AG04449 (cell line): ENCODE results near the gene MUL1.

Experiments used
- CTCF ChIA-PET: fragments of 350-600 bp; formaldehyde crosslinking; extraction: SDS; loops from one replicate; lab custom pipeline; 2021; ENCODE audit warnings: antibody characterized with exemption; lab: Yijun Ruan, JAX
- POLR2A ChIA-PET: fragments of 400-600, 350-600 bp; formaldehyde crosslinking; extraction: SDS; loops from one replicate; lab custom pipeline; 2020; ENCODE audit warnings: antibody characterized with exemption, inconsistent platforms; lab: Yijun Ruan, JAX
- DNase-seq: peaks from one replicate; pipeline ENCODE4 v3.0.0-alpha.2; 2010; ENCODE audit warnings: low read depth, low spot score
- H3K4me3 ChIP-seq: 2 replicates; pipeline ENCODE4 v1.5.1; 2011; ENCODE audit warnings: low read depth, mild to moderate bottlenecking, control low read depth, low read length
- CTCF ChIP-seq: IDR thresholded peaks from one replicate; pipeline ENCODE4 v1.5.1; 2011; ENCODE audit warnings: mild to moderate bottlenecking, moderate library complexity, low read length, control low read depth, inconsistent platforms; ENCODE audit not compliant: insufficient read depth; ENCODE audit errors: missing control alignments

MUL1 gene

DNA sequence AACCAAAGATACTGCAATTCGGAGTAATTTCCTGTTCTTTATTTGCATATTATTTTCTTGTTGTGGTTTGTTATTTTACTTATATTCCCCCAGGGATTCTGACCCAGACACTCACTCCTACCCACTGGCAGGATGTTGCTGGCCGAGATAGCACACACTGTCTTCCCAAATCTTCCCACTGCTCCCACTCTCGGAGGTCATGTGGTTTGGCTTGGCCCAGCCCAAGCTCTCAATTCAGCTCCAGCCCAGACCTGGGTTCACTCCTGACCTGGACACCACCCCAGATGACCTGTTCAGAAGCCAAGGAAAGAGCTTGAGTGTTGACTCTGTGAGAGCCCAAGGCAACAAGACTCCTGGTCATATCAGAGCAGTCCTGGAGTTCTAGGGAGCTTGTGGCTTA is 43.2 kb upstream of the MUL1 start:
- TF ChIP-seq CTCF = no peak
- no peak overlapping the region for H3K4me3 ChIP-seq
- no peak for DNase-seq
- ChIA-PET POLR2A (no interaction called here), CTCF (interaction anchor here (0.8 to 1.6 kb wide), 4 partner anchors 14 to 83 kb away, joined by 3 to 6 read pairs (median 4); partner anchors contain the start of gene PINK1)

- no peak overlapping the region for H3K4me3 ChIP-seq
- no peak for TF ChIP-seq CTCF
- ChIA-PET POLR2A (no interaction called here), CTCF (interaction anchor here (0.6 to 1.2 kb wide), 2 partner anchors 94 to 155 kb away, joined by 3 read pairs; no protein-coding TSS in a partner anchor)
- no peak for DNase-seq
These were observed 38.7 kb upstream of the MUL1 start for GRCh38 chr1:20546637-20547036.

- TF ChIP-seq CTCF = no peak
- H3K4me3 ChIP-seq = no peak overlapping the region
- POLR2A ChIA-PET = no interaction called here
- no peak for DNase-seq
- CTCF ChIA-PET = no interaction called here
These were observed 32.3 kb upstream of the MUL1 start for GRCh38 chr1:20540281-20540680.

DNA sequence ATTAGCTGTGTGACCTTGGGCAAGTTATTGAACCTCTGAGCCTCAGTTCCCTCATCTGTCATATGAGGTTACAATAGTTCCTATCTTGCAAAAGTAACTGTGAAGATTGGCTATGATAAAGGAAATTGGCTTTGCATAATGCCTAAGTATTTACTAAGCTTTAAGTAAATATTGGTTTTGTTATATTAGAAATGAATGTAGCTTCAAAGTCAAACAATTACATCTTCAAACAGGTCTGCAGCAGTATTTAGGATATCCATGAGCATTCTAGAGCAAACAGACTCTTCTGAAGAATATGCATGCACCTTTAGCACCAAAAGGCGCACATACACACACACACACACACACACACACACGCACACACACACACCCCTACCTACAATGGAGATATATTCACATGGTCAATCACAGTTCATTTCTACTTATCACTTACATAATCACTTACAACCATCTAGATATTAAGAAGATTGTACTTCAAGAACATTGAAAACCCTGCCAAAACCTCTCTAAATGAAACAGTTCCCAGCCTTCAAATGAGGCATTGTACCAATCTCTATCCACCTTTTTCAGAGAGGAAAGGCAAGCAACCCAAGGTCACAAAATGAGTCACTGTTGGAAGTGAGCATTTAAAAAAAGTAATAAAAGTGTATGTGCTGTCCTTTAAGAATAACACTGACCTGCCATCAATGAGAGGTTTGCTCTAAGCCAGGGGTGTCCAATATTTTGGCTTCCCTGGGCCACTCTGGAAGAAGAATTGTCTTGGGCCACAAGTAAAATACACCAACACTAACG is 31.0 kb upstream of the MUL1 start:
- CTCF ChIA-PET = interaction anchor here (1.0 to 2.3 kb wide), 4 partner anchors 16 to 95 kb away, joined by 3 to 6 read pairs (median 4); no protein-coding TSS in a partner anchor
- no peak for DNase-seq
- TF ChIP-seq CTCF = no peak
- H3K4me3 ChIP-seq = no peak overlapping the region
- POLR2A ChIA-PET = no interaction called here

DNA sequence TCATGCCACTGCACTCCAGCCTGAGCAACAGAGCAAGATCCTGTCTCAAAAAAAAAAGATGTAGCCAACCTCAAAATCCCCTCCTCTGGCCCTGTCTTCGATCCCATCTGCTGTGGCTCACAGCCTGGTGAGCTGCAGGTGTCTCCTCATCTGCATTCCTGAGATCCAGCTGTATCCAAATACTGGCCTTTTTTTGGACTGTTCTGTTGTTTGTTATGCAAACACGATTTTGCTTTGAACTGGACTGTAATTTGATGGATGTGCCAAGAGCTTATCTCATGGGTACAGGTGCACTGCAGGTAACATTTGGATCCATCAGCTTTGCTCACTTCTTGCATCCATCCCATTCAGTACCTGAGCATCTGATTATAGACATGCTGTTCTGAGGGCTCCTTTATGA is 30.3 kb upstream of the MUL1 start:
- no peak for TF ChIP-seq CTCF
- ChIA-PET CTCF (interaction anchor here (1.0 to 2.3 kb wide), 4 partner anchors 15 to 96 kb away, joined by 3 to 6 read pairs (median 4); no protein-coding TSS in a partner anchor), POLR2A (no interaction called here)
- no peak for DNase-seq
- H3K4me3 ChIP-seq = no peak overlapping the region

DNA sequence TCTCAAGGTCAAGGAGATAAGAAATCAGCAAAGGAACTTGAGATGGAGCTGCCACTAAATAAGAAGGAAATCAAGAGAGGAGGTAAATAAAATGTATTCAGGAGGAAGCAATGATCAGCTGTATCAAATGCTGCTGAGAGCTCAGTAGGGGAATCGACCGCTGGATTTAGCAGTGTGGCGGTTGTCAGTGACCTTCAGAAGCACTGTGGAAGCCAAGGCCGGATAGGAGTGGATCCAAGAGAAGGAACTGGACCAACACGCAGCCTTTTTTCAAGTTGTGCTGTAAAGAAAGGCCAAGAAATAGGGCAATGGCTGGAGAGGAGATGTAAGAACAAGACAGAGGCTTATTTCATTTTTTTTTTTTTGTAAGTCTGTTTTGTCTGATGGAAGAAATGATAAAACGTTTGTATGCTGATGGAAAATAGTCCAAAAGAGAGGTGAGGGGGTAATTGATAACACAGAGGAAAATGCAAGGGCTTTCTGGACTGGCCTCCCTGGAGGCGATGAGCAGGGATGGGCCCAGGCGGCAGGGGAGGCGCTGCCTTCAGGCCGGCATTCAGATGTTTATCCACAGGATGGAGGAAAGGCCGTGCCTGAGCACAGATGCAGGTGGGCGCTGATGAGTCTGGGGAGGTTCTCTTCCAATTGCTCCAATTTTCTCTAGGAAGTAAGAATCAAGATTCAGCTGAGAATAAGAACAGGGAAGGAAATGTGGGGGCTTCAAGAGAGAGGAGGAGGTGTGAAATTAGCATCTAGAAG is 26.9 kb upstream of the MUL1 start:
- H3K4me3 ChIP-seq = no peak overlapping the region
- CTCF ChIA-PET = interaction anchor here (0.8 to 2.2 kb wide), 4 partner anchors 10 to 104 kb away, joined by 3 to 8 read pairs (median 8); no protein-coding TSS in a partner anchor
- POLR2A ChIA-PET = no interaction called here
- no peak for DNase-seq
- TF ChIP-seq CTCF = no peak
